ENCODE measurements around the gene C4orf50.
"Not testable (repeated sequence)": the region's sequence is repeated elsewhere in the genome, so short reads cannot be mapped to it uniquely, and the experiment has no call there.

The C4orf50 gene

DNA sequence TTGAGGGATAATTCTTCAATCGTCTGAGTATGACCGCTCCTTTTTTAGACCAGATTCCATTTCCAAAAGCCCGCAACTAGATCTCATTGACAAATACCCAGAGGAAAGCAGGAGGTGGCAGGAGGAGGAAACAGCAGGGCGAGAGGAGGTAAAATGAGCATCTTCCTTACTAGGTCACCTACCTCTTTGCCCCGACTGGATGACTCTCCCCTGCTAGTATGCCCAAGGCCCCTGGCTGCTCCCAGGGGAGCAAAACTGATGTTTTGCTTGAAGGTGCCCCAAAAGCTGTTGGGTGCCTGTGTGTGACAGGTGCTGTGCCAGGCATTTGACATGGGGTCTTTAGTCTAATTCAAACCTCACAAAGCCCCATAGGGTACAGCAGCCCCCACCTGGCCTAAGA, 48.9 kb downstream of the C4orf50 start:
- DNase-seq (ENCODE audit: low read depth in 2 of 2) = no peak

DNA sequence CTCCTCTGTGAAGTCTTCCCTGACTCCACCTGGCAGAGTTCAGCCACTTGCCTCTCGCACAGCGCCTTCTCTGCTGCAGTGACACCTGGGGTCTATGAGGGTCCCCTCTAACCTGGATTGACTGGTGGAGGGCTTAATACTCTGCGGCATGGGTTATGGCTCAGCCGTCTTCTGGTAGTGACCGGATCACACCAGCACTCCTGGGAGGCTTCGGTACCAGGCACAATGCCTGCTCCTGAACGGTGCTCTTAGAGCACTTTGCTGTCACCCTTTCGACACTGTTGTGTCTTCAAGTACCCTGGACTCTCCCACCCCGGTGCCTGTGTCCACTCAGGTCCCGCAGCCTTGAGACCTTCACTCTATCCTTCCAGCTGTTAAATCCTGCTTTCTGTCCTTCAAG, 50.0 kb downstream of the C4orf50 start:
- no peak for DNase-seq (ENCODE audit: low read depth in 2 of 2)

DNA sequence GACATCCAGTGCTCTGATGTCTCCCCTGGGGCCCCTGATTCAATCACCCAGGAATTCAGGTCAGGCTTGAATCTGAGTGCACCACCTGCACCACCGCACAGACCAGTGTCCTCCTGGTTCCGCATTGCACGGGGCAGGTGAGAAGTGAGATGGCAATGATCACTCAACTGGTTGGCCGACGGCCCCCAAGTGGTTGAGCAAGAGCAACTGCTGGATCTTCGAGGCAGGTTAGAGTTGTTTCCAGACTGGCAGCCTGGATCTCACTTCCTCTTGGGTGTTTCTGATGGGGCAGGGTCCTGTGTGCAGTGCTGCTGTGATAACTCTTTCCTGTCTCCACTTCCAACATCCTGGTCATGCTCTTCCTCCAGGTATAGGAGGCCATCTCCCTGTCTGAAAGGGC, 50.4 kb downstream of the C4orf50 start:
- no peak for DNase-seq (ENCODE audit: low read depth in 2 of 2)

DNA sequence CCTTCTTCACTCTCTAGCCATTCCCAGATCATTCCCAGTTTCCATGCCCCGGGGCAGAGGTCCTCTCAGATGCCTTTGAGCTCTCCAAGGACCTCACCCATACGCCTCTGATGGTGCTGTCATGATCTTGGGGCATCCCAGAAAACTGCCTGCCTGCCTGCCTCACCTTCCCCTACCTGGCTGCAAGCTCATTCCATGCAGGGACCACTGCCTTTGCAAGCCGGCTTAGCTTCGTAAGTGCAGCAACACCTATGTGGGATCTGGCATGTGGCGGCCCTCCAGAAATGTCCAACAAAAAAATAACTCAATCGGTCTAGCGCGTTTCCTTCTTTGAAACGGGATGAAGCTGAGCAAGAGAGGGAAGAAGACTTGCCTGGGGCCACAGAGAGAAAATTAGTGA, 53.0 kb downstream of the C4orf50 start:
- DNase-seq (ENCODE audit: low read depth in 2 of 2) = no peak

DNA sequence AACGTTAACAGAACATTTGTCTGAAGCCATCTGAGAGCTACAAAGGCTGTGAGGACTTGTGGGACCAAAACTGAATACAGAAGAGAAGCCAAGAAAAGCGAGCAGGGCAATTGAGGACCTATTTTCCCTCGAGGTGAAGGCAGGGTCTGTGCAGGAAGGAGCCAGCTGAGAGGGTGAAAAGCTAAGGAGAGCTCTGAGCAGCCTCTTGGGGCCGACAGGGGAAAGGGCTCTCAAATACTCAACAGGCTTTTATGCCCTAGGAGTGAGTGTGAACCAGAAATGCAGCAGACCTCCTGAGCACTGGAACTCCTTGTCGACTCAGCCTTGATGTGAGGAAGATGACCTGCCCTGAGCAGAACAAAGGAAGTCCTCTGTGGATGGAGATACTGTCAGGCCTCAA, 54.2 kb downstream of the C4orf50 start:
- DNase-seq (ENCODE audit: low read depth in 2 of 2) = no peak

DNA sequence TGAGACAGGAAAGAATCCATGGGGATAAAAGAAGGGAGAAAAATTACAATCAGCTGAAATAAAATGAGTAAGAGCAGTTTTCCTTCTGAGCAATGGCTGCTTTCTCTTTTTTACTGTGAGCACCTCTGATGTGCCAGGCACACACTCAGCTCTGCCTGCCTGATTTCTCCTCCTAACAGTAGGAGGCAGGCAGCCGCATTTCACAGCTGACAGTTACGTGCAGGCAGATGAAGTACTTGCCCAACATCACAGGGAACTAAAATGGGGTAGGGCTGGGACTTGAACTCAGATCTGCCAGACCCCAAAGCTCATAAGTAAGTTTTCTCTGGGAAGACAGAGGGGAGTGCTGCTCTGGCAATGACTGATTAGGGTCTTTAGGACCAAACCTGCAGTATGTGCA, 54.6 kb downstream of the C4orf50 start:
- DNase-seq (ENCODE audit: low read depth in 2 of 2) = no peak

DNA sequence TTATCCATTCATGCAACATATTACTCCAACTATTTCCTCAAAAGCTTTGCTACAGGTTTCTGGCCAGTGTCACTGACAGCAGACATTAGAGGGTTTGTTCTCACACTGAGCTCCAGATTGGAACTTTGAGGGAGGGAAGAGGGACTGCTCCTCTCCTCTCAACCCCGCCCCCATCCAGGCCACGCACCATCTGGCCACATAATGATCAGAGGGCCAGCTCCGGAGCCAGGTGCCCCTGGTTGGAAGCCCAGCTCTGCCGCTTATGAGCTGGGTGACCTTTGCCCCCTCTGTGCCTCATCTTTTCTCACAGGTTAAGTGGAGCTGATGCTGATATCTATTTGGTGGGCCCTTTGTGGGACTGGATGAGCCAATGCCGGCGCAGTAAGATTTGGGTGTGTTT, 55.8 kb downstream of the C4orf50 start:
- DNase-seq (ENCODE audit: low read depth in 2 of 2) = no peak

DNA sequence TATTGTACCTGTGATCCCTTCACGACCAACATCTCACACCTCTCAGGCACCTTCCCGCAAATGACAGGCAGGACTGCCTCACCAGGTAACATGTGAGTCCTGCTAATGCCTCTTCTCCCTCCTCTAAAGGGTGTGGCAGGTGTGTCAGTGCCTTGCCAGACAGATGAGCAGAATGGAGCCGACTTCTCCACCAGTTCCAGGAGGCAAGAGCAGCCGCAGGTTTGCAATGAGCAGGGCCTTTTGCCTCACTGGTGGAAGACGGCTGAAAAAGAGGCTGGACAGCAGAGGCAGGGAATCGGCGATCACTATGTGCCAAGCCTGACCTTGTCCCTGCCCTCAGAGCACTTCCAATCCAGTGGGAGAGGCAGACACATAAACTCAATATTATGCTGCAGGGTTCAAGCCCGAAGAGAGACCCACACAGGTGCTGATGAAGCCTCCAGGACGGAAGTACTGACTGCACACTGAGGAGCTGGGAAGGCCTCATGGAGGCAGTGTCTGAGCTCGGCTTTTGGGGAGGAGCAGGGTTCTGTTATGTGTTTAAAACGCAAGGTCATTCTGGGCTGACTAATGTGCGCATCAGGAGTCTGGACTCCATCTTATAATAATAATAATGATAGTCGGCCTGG, 57.9 kb downstream of the C4orf50 start:
- DNase-seq (ENCODE audit: low read depth in 2 of 2) = no peak

DNA sequence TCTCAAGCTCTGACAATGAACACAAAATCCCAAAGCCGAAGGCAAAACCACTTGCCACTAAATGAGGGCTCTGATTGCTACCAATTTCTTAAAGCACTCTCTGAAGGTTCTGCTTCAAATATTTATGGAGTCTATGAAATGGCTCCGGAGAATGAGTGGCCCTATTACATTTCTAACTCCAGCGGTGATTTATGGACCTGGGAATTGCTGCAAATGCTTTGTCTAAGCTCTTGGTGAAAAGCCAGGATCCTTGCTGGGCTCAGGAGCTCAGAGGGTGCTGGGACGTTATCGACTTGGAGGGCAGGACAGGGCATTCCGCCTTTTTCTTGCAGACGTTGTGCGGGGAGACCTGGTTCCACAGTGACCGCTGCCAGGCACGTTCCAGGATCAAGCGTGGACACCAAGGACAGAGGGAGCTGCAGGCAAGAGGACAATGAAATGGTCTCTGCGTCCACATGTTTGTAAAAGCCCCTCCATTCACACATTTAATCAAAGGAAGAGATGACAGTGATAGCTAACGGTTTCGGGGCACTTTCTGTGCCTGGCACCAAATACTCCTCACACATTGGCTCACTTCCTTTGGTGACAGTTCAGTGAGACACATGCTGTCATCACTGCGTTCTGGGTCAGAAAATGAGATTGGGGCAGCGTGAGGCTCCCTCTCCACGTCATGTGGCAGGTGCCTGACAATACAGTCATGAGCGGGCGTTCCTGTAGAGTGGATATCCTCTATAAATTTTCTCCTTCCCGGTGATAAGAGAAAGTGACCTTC, 58.8 kb downstream of the C4orf50 start:
- DNase-seq (ENCODE audit: low read depth in 2 of 2) = no peak

DNA sequence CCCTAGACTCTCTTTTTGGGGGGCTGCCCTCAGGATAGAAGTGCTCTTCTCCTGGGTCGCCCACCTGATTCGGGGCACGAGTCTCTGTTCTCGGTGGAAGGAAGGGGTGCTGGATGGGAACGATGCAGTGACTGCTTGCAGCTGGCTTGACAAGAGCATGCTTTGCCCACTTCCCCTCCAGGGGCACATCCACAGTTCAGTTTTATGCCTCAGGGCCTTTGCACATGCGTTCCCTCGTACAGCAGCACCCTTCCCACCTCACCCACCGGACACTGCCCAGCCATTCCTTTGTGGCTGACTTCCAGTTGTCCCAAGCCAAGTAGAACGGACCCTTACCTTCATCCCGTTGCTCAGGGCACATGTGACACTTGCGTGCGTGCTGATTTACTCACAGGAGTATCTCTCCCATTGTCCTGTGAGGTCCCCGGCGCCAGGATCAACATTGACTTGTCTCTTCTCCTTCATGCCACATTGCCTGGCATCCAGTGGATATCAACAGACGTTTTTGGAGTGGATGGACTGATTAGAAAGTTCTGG, 60.0 kb downstream of the C4orf50 start:
- no peak for DNase-seq (ENCODE audit: low read depth in 2 of 2)

DNA sequence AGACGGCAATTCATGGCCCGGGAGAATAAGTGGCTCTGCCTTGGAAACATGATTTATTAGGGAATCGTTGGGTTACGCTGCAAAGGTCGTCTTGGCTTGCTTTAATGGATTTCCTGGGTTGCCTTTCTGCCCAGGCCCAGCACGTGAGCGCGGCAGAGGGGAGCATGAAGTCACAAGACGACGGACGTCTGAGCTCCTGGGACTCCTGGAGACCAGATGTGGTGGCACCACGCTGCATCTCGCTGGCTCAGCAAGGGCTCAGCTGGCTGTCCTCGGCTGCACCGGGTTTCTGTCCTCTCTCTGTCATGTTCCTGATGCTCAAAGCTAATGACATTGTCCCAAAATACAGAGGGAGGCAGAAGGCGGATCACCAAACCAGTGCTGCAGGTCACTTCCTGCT, 61.2 kb downstream of the C4orf50 start:
- DNase-seq (ENCODE audit: low read depth in 2 of 2) = no peak

DNA sequence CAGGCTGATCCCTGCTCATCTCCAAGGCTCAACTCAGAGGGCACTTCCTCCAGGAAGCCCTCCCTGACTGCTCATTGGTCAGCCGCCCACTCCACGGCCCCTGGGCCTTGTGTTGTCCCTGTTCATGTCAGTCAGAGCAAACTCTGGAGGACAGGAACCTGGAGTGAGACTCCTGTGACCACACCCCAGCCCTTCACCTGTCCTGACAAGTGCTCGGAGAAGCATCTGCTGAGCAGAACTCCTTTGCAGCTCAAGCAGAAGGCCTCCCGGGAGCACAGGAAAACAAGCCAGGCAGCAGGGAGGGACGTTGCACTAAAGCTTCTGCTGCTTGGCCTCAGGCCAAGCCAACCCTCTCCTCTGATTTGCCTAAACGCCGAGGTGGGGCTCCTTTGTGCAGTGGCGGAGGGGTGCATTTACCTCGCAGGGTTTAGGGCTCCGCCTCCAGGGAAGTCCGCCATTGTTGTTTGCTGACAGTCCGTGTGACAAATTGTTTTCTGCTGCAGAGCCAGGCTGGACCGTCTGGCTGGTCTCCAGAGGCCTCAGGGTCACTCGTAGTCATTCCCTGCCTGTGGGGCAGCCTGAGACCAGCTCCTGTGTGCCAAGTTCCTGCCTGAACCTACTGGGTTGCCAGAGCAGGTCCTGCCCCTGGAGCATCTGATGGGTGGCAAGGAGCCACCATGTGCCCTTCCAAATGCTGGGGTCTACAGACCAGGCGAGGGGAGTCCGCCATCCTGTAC, 61.8 kb downstream of the C4orf50 start:
- DNase-seq (ENCODE audit: low read depth in 2 of 2) = no peak

DNA sequence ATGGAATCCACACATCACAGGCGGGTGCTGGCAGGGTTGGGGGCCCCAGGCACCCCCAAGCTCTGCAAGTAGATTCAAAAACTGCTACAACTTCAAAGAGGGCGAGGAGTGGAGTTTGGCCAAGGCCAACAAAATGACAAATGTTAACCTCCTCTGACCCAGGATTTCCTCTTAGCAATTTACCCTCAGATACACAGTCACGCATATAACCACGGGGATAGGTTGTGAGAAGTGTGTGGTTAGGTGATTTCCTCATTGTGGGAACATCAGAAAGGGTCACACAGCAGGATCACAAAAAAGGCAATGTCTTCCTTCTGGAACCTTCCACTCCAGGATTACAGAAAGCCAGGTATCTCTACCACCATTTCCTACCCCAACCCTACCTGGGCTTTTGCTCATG, 62.4 kb downstream of the C4orf50 start:
- DNase-seq (ENCODE audit: low read depth in 2 of 2) = no peak

DNA sequence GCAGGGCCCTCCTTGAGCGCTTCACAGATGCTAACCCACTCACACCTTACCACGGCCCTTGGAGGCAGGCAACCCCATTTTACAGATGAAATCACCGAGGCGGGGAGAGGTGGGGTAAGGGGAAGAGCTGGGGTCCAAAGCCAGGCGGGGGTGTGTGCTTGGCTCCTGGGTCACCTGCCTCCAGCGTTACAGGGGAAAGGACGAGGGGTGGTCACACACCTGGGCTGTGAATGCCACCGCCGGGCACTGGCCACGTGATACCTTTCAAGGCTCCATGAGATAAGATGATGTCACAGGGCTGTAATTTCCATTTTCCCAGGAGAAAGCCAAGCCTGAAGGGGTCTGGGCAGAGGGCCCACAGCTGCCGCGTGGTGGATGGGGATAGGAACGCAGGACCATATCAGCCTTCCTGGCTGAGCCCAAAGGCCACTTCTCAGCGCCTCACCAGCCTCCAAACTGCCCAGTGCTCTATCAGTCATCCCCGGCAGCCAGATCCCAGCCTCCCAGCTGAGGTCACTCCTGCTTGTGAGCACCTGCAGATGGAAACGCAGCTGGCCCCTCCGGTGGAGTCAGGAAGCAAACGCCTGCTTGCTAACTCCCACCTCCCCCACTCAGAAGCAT, 62.9 kb downstream of the C4orf50 start:
- no peak for DNase-seq (ENCODE audit: low read depth in 2 of 2)

DNA sequence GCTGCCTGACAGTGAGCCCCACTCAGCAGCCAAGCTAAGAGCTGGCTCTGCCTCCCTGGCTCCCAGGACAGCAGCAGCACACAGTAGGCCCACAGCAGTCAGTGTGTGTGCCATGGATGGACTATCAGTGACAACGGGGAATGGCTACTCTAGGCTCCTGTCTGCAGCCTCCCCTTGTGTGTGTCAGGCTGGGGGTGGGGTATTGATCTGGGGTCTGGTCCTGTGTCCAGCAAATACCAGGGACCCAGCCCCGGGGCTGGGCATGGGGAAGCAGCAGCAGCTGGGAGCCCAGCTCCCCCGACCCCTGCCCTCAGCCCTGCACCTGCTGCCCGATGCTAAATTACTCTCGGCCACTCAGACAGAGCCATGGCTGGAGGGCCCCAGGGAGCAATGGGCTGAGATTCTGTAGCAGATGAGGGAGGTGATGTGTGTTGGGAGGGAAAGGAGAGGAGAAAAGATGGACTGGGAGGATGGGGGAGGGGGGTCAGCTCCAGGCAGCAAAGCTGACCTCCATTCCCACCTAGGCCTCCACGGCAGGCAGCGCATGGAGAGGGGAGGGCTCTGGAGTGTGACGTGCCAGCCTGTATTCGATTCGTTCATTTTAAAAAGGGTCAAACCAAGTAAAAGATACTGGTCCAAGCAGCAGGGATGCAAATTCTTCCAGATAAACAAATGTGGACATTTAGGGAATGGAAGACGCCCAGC, 64.0 kb downstream of the C4orf50 start:
- DNase-seq (ENCODE audit: low read depth in 2 of 2) = no peak

DNA sequence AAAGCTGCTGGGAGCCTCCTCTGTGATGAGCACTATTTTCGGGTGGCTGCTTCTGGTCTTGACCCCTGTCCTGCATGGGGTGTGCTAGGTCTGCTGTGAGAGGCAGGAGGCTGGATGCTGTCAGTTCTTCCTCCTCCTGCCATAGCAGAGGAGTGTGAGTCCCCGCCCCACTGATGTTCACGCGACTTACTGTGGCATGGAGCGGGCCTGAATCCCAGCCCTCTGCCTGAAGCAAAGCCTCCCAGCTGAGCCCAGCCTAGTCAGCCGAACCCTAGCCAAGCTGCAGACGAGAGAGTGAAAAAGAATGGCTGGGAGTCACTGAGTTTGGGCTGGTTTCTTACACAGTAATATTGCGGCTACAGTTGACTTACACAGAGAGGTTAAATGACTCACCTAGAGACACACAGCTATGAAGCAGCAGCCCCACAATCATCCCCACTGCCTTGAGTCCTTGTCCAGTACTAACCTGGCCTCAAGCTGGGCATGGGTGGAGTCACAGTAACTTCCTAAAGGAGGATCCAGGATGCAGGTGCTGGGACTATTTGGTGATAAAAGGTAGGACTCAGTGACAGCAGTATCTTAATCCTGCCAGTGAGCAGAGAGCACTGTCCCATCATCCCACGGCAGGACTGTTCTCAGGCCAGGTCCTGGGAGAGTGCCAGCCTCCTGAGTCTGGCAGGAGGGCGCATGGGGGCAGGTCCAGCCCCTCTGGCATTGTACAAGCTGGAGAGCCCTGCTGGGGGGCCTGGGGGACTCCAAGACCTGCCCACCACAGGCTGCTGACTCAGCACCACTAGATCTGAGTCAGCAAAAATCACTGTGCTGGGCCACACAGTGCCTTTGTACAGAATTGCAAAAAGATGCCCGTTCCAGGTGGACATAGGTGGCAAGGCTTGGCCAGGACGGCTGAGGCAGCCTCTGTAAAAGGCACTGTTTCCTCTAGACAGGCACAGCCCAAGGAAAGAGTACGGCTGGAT, 65.0 kb downstream of the C4orf50 start:
- no peak for DNase-seq (ENCODE audit: low read depth in 2 of 2)

DNA sequence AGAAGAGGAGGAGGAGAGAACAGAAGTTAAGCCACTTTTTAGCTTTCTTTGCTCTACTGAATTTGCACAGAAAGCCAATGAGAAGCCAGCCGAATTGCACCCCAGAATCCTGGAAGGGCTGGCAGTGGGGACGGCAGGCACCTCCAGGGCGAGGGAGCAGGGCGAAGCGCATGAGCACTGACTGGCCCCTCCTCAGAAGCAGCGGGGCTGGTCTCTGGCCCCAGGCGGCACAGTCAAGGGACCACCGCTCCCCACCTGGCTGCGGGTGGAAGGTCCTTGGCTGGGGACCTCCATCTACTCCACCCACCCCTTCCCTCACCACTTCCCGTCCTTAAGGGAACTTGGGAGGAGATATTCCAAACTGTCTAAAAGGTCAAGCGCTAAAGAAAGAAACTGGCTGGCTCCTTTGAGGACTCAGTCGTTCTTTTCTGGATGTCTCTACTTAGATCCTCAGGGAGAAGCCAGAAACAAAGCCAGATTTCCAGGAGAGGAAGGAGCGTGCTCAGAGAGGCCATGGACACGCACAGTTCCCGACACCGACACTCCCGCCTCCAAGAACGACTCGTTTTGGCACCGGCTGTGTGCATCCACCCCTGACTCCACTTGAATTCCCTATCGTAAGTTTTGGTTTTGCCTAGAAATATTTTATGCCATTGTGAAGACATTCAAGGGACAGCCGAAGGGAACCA, 65.8 kb downstream of the C4orf50 start:
- DNase-seq (ENCODE audit: low read depth in 2 of 2) = no peak

DNA sequence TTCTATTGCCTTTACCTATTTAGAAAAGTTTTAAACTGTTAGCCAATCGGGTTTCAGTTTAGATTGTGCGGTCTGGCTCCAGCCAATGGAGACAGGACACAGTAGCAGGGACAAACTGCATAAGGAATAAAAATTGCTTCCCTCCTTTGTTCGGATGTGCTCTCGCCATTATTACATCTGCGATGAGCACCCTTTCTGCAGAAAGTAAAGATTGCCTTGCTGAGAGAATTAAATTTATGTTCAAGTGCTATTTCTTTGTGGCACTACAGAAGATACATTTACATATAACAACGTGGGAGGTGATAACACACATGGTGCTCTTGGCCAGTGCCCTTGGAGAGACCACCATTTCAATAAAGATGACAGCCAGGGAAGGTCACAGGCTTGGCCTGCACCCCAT, 71.6 kb downstream of the C4orf50 start:
- DNase-seq (ENCODE audit: low read depth in 2 of 2) = not testable (repeated sequence)

DNA sequence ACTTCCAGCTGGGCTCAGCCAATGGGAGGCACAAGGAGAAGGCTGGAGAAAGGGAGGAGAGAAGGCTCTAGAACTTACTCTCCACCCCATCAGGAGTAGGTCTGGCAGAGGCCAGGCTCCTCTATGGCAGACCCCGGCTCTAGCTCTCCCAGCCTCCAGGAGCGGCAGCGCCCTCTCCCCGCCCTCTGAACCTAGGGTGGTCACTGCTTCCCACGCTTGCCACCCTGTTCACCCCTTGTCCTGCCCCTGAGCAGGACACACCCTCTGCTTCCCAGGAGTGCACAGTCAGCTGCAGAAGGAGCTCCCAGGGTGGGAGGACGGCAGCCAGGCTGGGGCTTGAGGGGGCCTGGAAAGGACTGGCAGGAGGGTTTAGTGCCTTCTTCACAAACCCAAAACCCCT, 72.3 kb downstream of the C4orf50 start:
- no peak for DNase-seq (ENCODE audit: low read depth in 2 of 2)

DNA sequence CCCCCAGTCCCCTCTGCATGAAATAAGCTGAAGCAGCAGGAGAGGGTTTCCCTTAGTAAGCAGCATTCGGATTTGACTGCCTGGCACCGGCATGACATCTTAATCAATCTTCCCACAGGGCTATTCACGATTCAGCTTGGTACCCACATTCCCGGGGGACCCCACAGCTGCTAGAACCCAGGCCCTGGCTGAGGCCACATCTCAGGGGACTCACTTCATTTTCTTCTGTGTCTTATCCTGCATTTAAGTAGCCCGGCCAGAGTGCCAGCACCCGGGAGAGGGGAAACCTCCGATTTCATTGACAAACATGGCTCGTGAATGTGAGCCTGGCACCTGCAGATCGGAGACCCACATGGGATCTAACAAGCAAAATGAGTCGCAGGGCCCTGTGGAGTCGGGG, 73.1 kb downstream of the C4orf50 start:
- no peak for DNase-seq (ENCODE audit: low read depth in 2 of 2)
